Panc1 (cell line): ENCODE data around the gene FGF4.

Source experiments
- POLR2AphosphoS5 ChIP-seq: IDR thresholded peaks from 2 replicates; pipeline ENCODE4 v1.6.1; 2012; ENCODE audit warnings: mild to moderate bottlenecking, low read depth, low read length, moderate library complexity
- TF ChIP-seq, protein P1 (sequence below): fragments of 450-650 bp; IDR thresholded peaks from 2 replicates; pipeline ENCODE4 v1.5.1; 2017; ENCODE audit warnings: mild to moderate bottlenecking

DNA sequence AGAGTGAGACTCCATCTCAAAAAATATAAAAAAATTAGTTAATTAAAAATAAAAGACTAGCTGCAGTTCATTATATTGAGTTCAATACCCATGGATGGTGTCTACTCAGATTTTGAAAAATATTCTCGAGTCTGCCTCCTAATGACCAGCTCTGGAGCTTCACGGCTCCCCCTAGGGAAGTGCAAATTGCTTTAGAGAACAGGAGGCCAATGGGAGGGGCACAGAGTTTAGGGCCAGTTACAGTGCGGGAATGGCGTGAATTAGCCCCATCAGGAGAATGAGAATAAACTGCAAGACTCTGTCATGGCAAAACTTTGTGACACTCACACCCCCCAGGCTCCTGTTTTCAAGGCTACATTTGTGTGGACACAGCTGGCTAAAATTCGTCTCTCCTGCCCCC, 4.6 kb downstream of the FGF4 start:
- TF ChIP-seq, protein P1, sequence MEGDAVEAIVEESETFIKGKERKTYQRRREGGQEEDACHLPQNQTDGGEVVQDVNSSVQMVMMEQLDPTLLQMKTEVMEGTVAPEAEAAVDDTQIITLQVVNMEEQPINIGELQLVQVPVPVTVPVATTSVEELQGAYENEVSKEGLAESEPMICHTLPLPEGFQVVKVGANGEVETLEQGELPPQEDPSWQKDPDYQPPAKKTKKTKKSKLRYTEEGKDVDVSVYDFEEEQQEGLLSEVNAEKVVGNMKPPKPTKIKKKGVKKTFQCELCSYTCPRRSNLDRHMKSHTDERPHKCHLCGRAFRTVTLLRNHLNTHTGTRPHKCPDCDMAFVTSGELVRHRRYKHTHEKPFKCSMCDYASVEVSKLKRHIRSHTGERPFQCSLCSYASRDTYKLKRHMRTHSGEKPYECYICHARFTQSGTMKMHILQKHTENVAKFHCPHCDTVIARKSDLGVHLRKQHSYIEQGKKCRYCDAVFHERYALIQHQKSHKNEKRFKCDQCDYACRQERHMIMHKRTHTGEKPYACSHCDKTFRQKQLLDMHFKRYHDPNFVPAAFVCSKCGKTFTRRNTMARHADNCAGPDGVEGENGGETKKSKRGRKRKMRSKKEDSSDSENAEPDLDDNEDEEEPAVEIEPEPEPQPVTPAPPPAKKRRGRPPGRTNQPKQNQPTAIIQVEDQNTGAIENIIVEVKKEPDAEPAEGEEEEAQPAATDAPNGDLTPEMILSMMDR: no peak
- TF ChIP-seq POLR2AphosphoS5: no peak
